Measurements from ENCODE around the gene FREM2.

Gene FREM2

GRCh38 chr13:38849315-38849714 is 162.4 kb downstream of the FREM2 start:
- no peak for DNase-seq

DNA sequence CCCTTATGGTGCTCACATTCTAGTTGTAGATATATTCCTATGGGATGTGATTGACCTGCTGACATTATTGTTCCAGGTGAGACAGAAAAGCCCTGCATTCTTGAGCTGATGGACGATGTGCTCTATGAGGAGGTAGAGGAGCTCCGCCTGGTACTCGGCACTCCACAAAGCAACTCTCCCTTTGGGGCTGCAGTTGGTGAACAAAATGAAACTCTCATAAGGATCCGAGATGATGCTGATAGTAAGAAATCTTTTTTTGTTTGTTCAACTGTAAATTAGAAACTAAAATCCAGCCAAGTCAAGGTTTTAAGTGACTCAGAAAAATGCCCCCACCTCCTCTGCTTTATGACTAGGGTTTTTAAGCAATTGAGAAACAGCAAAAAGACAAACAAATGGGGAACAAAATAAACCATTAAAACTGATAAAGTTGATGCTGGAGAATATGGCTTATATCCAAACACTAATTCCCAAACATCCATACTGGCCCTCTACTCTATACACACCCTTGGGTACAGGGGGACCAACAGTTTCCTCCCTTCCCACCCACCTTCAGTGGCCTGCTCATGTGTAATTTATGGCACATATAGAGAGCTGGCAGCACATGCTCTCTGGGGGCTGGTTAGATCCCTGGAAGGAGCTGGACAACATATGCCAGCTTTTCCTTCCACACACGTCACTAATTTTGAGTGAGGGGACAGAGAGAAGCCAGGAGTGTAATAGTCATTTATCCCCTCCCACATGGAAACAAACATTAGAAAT is 164.2 kb downstream of the FREM2 start:
- no peak for DNase-seq

DNA sequence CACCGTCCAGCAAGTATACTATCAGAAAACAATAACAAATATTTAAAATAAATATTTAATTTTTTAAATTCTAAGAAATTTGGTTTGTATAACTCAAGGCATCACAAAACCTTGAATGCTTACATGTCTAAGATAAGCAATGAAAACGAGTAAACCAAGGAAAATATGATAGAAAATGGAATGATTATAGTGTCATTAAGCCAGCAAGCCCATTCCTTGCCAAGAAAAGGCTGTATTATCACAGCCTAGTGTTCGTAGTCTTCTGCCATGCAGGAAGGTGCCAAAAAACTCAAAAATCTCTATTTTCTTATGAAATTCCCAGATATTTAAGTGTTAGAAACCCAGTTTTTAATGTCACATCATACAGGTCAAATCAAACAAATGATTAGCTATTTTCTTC is 167.3 kb downstream of the FREM2 start:
- no peak for DNase-seq

- no peak for DNase-seq
Observed at GRCh38 chr13:38856065-38856464, 169.2 kb downstream of the FREM2 start.

DNA sequence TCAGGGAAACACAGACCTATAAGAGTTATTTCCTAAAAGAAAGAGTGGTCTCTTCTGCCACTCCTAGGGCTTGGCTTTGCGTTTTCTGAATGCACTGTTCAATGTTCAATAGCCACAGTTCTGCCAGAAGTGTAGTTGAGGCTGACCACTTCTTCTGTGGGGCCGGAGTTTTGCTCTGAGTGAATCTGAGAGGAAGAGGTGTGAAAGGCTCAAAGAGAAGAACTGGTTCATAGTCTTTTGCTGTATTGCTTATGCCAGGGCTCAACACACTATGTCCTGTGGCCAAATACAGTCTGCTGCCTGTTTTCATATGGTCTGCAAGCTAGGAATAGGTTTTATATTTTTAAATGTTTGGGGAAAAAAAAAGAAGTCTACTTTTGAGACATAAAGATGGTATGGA is 175.6 kb downstream of the FREM2 start:
- no peak for DNase-seq

DNA sequence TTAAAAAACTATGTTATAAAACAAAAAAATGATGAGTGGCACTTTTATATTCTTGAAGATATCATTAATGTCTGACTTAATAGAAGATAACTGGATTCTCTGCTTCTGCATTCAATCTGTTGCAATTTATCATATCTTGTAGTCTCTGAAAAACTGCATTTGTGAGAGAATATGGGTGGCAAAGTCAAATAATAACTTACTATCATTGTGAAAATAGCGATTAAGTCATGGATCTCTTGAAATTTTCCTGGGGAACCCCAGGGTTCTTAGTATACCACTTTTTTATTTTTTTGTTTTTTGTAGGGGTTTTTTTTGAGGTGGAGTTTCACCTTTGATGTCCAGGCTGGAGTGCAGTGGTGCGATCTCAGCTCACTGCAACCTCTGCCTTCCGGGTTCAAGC is 176.7 kb downstream of the FREM2 start:
- no peak for DNase-seq

DNA sequence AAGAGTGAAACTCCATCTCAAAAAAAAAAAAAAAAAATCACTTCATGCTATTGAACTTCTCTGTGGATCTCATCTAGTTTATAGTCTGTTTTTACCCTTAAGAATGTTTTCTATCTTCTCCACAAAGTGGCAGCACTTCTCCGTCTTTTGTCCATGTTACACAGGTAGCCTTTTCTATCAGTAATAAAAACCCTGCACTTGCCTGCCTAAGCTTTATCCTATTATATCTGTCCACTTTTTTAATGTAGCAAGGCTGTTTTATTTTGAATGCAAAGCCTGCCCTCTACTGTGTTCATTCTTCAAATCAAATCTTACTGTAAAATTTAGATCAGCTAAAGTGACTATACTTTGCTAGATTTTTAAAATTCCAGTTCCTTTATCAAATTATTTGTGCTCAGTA is 179.8 kb downstream of the FREM2 start:
- no peak for DNase-seq

GRCh38 chr13:38868399-38868798 is 181.5 kb downstream of the FREM2 start:
- no peak for DNase-seq

- no peak for DNase-seq
Observed at GRCh38 chr13:38868870-38869269, 182.0 kb downstream of the FREM2 start.

GRCh38 chr13:38871275-38871674 is 184.4 kb downstream of the FREM2 start:
- DNase-seq: no peak

- peak; percentile 55 for DNase-seq
Observed at GRCh38 chr13:38872693-38873092, 185.8 kb downstream of the FREM2 start.

DNA sequence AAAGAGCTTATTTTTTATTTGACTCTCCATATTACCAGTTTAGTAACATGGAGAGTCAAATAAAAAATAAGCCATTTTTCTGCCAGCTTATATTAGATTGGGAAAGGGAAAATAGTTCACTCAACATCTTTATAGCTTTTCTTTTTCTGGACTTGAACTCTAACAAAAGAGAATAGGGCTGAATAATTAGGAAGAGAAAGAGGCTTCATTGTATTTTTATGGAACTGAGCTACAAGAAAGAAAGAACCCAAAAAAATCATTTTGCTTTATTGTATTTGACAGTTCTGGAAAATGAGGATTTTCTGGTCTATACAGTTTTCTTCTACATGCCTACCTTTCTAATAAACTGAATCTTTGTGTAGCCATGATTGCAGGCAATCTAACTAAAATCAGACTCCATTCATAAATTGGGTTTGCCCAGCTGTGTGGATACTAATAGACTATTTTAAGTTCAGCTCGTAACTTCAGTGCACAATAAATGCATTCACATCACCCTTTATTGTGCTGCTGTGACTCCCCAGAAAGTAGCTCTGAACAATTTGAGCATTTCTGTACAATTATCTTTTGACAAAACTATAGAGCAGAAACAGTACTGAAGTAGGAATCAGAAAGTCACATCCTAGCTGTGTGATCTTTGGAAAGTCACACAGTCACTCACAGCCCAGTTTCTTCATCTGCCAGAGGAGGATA is 188.5 kb downstream of the FREM2 start:
- DNase-seq: no peak

DNA sequence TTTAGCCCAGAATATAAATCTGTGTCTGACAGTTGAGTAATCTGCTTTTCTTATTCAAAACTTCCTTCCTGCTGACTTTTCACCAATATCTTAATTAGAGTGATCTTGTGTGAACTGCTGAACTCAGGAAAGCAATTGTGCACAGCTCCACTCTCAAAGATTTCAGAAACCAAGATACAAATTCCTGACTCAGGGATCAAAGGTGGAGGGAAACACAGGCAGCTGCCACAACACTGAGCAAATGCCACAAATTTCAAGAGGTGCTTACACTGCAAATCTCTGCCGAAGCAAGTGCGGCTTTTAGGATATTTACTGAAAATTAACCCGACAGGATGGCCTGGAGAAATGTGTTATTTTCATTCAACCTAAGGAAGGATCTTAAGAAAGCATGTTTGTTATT is 192.4 kb downstream of the FREM2 start:
- no peak for DNase-seq

- no peak for DNase-seq
Observed at GRCh38 chr13:38879786-38880185, 192.9 kb downstream of the FREM2 start.

GRCh38 chr13:38880397-38880796 is 193.5 kb downstream of the FREM2 start:
- DNase-seq: no peak

- DNase-seq: no peak
Observed at GRCh38 chr13:38883783-38884182, 196.9 kb downstream of the FREM2 start.

GRCh38 chr13:38888309-38888708 is 201.4 kb downstream of the FREM2 start:
- no peak for DNase-seq

DNA sequence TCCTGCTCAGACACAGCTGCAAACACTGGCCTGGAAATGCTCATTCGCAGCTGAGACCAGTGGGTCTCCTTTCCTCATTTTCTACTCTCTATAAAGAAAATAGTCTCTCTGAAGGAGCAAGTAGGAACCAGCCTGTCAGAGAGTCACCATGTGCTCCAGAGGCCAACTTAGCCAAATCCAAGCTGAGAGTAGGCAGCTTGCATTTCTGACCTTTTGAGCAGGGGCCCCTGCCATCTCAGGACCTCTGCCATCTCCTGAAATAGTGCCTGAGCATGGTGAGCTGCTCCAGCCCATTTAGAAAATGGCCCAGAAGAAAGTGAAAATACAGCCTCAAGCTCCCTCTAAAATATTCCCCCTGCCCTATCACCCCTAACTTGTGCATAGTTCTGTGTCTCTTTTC is 208.2 kb downstream of the FREM2 start:
- DNase-seq: no peak

DNA sequence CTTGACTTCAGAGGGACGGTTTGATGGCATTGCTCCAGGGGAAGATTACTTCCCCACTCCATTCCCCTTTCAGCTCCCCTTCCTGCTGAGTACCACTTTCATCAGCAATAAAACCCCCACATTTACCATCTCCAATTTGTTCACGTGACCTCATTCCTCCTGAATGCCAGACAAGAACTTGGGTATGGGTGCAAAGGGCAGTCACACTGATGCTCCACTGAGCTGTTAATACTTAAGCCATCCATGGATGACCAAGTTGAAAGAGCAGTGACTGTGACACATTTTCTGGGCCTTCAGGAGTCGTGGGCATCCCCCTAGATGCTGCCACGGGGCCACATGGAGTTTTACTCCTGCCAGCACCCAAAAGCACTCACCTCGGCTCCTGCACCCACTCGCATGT is 210.6 kb downstream of the FREM2 start:
- no peak for DNase-seq

DNA sequence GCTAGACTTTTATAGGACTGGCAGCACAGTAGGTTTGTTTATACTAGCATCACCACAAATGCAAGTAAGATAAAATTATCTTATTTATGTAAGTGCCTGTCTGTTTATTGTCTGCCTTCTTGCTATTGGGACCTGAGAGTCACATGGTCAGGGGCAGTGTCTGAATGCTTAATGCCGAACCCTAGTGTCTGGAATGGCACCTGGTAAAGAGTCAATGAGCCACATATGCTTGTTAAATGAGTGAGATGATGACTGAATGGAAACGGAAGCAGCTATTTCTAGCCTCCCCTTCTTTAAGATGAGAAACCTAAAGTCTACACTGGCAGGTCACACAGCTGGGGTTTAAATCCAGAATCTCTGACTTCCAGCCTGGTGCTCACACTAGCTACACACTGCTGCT is 211.6 kb downstream of the FREM2 start:
- no peak for DNase-seq

DNA sequence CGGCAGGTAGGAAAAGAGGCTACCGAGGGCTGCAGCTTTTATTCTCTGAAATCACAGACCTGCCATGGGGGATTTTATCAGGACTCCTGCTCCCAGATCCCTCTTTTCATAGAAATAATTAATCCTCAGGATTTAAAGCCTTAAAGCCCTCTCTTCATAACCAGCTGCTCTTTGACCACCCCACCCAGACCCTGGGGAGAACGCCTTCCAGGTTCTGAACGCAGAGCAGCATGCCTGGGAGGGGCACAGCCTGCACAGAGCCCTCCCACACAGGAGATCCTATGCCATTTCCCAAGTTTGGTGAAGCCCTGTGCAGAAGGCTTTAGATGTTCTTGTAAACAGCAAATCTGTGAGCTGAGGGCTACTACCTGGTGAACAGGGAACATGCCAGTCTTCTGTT is 212.7 kb downstream of the FREM2 start:
- no peak for DNase-seq

DNA sequence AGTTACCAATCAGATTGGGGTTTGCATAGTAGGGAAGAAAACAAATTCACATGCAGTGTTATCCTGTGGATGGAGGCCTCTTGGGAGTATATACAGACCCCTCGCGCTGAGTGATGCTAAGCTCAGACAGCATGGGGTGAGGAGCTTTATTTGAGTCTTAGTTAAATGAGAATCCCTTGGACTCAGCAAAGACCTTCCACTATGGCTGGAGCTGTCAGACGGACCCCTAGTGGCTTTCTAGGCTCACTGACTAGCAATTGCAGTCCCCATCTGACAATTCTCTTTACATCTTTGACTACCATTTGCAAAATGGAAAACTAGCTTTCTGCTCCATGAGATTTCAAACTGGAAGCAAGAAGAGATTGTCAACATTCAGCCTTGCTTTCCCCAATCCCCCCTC is 213.3 kb downstream of the FREM2 start:
- no peak for DNase-seq

DNA sequence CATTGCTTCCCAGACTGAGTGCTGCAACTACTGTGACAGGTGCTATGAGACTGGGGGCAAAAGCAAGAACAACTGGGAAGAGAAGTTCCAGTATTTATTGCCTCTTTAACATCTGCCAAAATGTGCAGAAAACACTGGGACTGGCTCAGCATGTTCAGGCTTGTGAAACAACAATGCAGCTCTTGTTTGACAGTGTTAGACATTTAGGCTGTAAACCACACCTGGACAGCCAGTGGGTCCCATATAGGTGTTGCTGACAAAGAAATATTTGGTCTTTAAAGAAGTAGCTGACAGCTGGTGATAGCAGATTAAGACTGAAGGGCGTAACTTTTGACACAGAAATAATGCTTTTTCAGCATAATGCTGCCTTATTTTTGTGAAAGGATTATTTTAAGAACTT is 215.7 kb downstream of the FREM2 start:
- DNase-seq: no peak

- no peak for DNase-seq
Observed at GRCh38 chr13:38905081-38905480, 218.2 kb downstream of the FREM2 start.

- DNase-seq: no peak
Observed at GRCh38 chr13:38905861-38906260, 219.0 kb downstream of the FREM2 start.

Measured in activated CD8-positive, alpha-beta memory T cell treated with anti-CD3 and anti-CD28 coated beads, Interleukin-2, amount 50 U/mL, for 48 hours (primary cell).